CD4-positive, alpha-beta T cell treated with Interleukin-17A for 4 hours (primary cell): ENCODE measurements around the gene PRDM16.
"Not testable (repeated sequence)": the region's sequence is repeated elsewhere in the genome, so short reads cannot be mapped to it uniquely, and the experiment has no call there.

Experiments used
- DNase-seq: peaks from one replicate; pipeline ENCODE4 v3.0.0-alpha.2; 2020; ENCODE audit warnings: mixed read lengths

The PRDM16 gene

GRCh38 chr1:3270403-3271245 lies 201.6 kb downstream of the PRDM16 start:
- DNase-seq, result no peak

GRCh38 chr1:3271866-3272265 lies 202.9 kb downstream of the PRDM16 start:
- no peak for DNase-seq

DNA sequence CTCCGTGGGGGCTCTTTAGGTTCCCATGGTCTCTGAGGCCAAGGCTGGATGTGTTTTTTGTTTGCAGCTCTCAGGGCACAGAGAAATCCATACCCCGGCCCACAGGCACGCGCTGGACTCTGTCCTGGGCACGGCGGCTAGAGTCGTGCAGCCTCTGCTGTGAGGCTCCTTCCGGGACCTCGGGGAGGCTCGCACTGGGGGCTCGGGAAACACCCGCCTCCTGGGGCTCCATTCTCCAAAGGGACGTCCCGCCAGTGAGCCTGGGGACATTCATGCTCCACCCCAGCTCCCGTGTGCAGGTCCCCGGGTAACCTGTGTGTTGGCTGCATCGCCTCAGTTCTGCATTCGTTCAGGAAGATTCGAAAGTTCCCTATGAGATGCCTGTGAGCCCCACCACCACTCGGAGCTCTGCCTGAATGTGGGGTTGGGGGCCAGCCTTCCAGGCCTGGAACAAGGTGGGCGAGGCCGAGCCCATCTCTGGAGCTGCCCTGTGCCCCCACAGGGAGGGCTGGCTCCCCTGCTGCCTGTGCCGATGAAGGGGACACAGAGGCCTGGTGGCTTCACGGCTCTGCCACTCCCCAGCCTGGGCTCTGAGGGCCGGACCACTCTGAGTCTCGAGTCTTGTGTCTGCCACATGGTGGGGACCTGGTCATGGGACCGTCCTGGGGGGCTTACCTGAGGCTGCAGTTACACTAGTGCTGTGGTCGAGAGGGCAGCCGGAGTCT lies 203.5 kb downstream of the PRDM16 start:
- DNase-seq, result no peak

DNA sequence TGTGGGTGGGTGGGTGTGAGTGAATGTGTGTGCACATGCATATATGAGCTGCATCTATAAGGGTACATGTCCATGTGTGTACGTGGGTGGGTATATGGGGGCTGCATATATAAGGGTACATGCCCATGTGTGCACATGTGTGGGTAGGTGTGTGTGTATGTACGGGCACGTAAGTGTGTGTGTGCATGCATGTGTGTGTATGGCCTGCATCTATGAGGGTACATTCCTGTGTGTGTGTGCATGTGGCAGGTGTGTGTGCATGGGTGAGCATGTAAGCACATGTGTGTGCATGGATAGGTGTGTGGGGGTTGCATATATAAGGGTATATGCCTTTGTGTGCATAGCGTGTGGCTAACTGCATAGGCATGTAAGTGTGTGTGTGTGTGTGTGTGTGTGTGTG lies 204.4 kb downstream of the PRDM16 start:
- DNase-seq, result no peak

GRCh38 chr1:3274972-3275371 lies 206.0 kb downstream of the PRDM16 start:
- no peak for DNase-seq

DNA sequence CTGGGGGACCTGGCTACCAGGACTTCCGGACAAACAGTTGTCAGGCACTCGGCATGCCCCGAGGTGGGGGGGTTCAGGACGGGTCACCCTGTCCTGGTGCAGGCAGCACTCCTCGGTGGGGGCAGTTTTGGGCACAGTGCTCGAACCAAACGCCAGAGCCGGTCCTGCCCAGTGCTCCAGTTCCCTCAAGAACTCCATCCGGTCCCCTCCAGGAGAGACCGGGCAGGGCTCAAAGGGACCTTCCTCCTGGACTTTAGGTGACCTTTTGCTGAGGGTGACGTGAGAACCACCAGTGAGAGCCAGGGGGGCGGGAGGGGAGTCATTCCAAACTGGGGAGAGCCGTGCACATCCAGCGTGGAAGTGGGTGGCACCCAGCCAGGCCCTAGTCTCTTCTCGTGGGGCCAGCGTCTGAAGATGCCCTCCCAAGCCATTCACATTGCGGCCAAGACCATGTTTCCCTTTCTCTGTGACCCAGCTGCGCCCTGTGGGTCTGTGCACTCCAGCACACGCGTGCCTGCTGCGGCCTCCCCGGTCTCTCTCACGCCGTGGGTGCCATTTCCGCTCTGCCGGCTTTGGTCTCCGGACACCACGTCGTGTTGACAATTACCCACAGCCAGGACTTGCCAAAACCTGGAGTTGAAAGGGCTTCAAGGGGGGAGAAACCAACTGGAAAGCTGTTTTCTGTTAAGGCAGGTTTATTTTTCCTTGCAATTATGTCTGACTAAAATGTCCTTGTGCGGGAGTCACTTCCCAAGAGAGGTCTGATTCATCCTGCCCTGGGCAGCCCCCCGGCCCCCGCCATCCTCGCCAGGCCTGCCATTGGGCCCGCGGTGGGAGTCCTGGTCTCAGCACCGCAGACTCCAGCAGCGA lies 206.7 kb downstream of the PRDM16 start:
- no peak for DNase-seq

GRCh38 chr1:3276341-3276800 lies 207.4 kb downstream of the PRDM16 start:
- no peak for DNase-seq

DNA sequence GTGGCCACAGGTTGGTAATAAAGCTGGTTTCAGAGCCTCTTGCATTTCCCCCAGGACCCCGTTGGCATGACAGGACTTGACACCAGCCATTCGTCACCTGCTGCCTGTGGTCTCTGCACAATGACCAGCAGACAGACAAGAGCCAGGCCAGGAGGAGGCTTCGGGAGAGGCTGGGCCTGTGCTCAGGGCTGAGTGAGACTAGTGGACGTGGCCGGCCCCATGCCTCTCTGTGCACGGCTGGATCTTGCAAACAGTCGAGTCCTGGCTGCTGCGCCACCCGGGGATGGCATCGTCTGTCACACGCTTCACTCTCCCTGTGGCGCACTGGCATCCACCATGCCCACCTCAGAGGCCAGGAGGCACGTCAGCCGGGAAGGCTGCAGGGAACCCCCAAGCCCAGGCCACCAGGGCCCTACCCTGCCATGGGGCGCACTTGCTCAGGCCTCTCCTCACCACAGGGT lies 208.0 kb downstream of the PRDM16 start:
- no peak for DNase-seq

DNA sequence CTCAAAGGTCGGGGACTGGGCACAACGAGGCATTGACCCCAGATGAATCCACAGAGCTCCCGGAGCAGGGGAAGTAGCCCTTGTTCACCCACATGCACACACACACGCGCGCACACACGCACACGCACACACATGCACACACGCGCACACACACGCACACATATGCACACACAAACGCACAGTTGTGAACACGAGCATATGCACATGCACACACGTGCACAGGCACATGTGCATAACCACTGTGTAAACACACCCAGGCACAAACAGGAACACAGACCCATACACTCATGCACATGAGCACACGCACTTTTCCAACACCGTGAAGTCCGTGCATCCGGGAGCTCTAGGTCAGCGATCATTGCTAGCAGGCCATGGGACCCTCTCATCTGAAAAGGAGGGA lies 208.6 kb downstream of the PRDM16 start:
- no peak for DNase-seq

DNA sequence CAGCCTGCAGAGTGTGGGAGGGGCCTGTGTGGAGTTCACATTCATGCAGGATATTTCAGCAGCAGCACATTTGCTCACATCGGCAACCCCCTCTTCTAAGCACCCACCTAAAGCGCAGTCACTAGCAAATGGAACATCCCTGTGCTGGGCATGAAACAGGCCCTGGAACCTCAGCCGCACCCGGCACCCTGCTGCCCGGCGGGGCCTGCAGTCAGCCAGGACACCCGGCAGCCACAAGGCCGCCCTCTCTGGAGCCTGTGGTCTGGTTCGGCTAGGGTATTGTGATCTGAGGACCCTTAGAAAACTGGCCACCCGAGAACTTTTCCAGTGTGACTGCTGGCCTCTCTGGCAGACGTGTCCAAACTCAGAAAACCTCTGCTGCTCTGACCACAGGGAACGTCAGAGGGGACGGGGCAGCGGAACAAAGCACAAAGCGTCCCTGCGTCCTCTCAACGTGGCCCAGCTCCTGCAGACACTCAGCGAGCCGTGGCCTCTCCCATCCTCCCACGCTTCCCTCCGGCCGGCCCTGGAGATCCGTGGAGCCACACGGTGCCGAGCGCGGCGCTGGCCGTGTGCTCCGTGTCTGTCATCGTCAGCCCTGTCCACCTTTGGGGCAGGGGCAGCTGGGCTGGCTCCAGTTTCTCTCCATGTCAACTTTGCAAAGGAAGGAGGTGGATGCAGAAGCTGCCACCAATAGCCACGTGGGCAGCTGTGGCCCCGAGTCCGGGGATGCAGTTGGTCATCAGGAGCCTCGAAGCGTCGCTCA lies 209.6 kb downstream of the PRDM16 start:
- DNase-seq, result no peak

GRCh38 chr1:3279182-3279470 lies 210.1 kb downstream of the PRDM16 start:
- no peak for DNase-seq

- DNase-seq, result no peak
These were observed 212.7 kb downstream of the PRDM16 start for GRCh38 chr1:3281735-3282134.

- no peak for DNase-seq
These were observed 213.2 kb downstream of the PRDM16 start for GRCh38 chr1:3282186-3282585.

- no peak for DNase-seq
These were observed 213.8 kb downstream of the PRDM16 start for GRCh38 chr1:3282656-3283430.

- DNase-seq, result peak; percentile 19
These were observed 214.8 kb downstream of the PRDM16 start for GRCh38 chr1:3283849-3284248.

DNA sequence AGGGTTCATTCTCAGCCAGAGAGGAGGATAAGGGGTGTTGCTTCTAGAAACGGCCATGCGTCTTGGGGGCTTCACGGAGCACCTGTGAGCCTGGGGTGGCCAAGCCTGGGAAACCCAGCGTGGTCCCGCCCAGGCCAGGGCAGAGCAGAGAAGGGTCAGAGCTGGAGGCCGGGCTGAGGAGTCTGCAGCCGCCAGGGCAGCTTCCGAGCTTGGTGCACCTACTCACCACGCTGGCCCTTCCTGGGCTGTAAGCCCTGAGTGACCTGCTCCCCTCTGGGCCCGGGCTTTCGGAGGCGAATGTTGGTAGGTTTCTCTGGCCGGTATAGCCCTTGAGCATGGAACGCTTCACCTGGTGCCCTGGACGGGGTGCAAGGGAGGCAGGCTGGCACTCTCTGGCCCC lies 215.7 kb downstream of the PRDM16 start:
- no peak for DNase-seq

DNA sequence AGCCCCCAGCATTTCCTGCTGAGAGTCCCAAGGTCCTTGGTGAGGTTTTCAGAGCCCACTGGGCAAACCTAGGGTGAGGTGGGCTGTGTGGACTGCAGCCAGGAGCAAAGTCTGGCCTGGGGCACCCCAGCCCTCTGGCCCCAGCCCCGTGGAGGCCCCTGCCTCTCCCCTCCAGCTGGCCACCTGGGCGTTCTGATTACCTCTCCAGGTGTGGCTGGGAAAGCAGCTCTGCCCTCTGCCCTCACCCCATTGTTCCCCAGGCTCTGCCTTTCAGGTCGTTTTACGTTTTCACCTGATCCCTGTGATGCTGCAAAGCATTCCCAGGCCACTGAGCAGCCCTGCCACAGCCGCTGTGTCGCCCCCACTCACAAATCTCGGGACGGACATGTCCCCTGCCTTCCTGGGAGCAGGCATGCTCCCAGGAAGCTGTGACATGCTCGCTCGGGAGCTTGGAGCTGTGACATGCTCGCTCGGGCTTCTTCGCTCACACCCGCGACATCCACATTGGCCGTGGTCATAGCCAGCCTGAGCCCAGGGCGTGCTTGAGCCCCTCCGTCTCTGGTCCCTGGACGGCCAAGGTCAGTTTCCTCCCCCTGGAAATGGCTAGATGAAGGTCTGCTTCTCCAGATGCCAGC lies 216.2 kb downstream of the PRDM16 start:
- DNase-seq, result no peak

GRCh38 chr1:3287095-3287494 lies 218.1 kb downstream of the PRDM16 start:
- not testable (repeated sequence) for DNase-seq

- DNase-seq, result no peak
These were observed 218.7 kb downstream of the PRDM16 start for GRCh38 chr1:3287656-3288160.

GRCh38 chr1:3289502-3289901 lies 220.5 kb downstream of the PRDM16 start:
- no peak for DNase-seq

DNA sequence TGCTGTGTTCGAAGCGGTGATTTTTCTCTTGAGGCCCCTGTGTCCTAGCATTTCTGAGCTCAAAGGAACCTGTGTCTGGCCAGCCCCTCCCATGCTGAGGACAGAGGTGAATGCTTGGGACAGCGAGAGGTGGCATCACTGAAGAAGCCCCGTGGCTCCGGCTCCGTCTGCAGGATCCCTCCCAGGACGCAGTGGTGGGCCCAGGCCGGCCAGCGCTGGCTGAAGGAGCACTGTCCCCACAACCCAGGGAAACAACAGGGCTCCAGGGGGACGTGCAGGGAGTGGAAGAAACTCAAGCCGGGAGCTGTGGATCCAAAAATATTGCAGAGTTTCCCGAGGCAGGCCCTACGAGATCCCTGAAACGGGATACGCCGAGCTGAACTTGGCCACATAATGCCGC lies 221.4 kb downstream of the PRDM16 start:
- no peak for DNase-seq
